Right cardiac atrium (tissue), 5 donors: ENCODE results near the gene PLXNA2. TPM values are rescaled to one million over a fixed set of nuclear protein-coding genes. Genes with fewer than 3 reads are reported as not detected.

Experiments used
- ATAC-seq, 2 donors: fragments of 200-7000 bp; cut with Tn5 transposase; one replicate each; pipeline versions ENCODE4 v1.8.0 to v1.9.1; 2020; ENCODE audit warnings: moderate library complexity in 2 of 2, mild to moderate bottlenecking in 1 of 2
- DNase-seq, 3 donors: peaks; one replicate each; pipeline ENCODE4 v3.0.0-alpha.2; 2020
- H3K27ac ChIP-seq: one replicate; pipeline ENCODE4 v1.5.1; 2013; ENCODE audit warnings: mild to moderate bottlenecking, low read length, control low read depth, moderate library complexity
- H3K27me3 ChIP-seq: one replicate; pipeline ENCODE4 v1.6.1; 2013; ENCODE audit not compliant: control insufficient read depth, insufficient read depth
- H3K4me1 ChIP-seq: one replicate; pipeline ENCODE4 v1.6.1; 2013; ENCODE audit warnings: low read length; ENCODE audit not compliant: control insufficient read depth, insufficient read depth
- H3K4me3 ChIP-seq: one replicate; pipeline ENCODE4 v1.5.1; 2013; ENCODE audit warnings: low read length, control low read depth
- H3K9me3 ChIP-seq: one replicate; pipeline ENCODE4 v1.6.1; 2013; ENCODE audit warnings: low read length; ENCODE audit not compliant: control insufficient read depth
- WGBS: extraction: QIAGEN DNeasy Blood & Tissue Kit; methylation state at CpG from one replicate; pipeline ENCODE4 v1.1.7; 2013; 5-methylcytosine and 5-hydroxymethylcytosine counted together
- intact Hi-C, 4 donors: fragments of 100-400 bp; cut with DNase I; formaldehyde crosslinking; loops; one replicate each; pipeline versions ENCODE4 v1.11.0 to v1.14.0; 2022 to 2023
- long read RNA-seq, 4 donors: library from polyadenylated mRNA; unstranded; transcript quantifications; one replicate each; pipeline ENCODE4 v2.0.0, GENCODE V29; 2020 to 2021
- polyA plus RNA-seq: library from polyadenylated mRNA; stranded (reverse); fragments of 200-250 nt; gene quantifications from one replicate; pipeline ENCODE4 v1.2.3, GENCODE V29; 2013
- total RNA-seq, 4 donors: library from RNA; stranded (reverse); fragmentation: NEBNext Ultra II Directional; extraction: Animal tissue kit (Norgen Biotek cat#: 25700); gene quantifications; one replicate each; pipeline ENCODE4 v1.2.1, GENCODE V29; 2021
- donor health status: healthy with polysubstance abuse.
- donor health status: DM: no; HTN: yes; CAD: no.
- donor health status: DM: no; HTN: no; CAD: no.
- donor health status: DM: no; HTN: yes; CAD: no; lungs with severe emphysema.
- donor health status: DM: yes; HTN: yes; CAD: no.

Gene PLXNA2, protein sequence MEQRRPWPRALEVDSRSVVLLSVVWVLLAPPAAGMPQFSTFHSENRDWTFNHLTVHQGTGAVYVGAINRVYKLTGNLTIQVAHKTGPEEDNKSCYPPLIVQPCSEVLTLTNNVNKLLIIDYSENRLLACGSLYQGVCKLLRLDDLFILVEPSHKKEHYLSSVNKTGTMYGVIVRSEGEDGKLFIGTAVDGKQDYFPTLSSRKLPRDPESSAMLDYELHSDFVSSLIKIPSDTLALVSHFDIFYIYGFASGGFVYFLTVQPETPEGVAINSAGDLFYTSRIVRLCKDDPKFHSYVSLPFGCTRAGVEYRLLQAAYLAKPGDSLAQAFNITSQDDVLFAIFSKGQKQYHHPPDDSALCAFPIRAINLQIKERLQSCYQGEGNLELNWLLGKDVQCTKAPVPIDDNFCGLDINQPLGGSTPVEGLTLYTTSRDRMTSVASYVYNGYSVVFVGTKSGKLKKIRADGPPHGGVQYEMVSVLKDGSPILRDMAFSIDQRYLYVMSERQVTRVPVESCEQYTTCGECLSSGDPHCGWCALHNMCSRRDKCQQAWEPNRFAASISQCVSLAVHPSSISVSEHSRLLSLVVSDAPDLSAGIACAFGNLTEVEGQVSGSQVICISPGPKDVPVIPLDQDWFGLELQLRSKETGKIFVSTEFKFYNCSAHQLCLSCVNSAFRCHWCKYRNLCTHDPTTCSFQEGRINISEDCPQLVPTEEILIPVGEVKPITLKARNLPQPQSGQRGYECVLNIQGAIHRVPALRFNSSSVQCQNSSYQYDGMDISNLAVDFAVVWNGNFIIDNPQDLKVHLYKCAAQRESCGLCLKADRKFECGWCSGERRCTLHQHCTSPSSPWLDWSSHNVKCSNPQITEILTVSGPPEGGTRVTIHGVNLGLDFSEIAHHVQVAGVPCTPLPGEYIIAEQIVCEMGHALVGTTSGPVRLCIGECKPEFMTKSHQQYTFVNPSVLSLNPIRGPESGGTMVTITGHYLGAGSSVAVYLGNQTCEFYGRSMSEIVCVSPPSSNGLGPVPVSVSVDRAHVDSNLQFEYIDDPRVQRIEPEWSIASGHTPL (N-terminal part only)
- total RNA-seq: 10 to 100 TPM; 16.2 to 26.6 (median 16.8) TPM
- polyA plus RNA-seq: 7.3 TPM
- long read RNA-seq, donor 1, partial matches to known transcripts: 13 of 22 reads
- long read RNA-seq, donor 1, other reads (novel, unspliced or antisense): 9 of 22 reads
- long read RNA-seq, donor 2, partial matches to known transcripts: 3 of 6 reads
- long read RNA-seq, donor 2, other reads (novel, unspliced or antisense): 3 of 6 reads
- long read RNA-seq, donor 3, full-length matches to known transcripts: 7 of 37 reads
- long read RNA-seq, donor 3, partial matches to known transcripts: 15 of 37 reads
- long read RNA-seq, donor 3, other reads (novel, unspliced or antisense): 15 of 37 reads
- long read RNA-seq, donor 4, partial matches to known transcripts: 1 of 1 reads
- long read RNA-seq, donor 4, other reads (novel, unspliced or antisense): 0 of 1 reads

DNA sequence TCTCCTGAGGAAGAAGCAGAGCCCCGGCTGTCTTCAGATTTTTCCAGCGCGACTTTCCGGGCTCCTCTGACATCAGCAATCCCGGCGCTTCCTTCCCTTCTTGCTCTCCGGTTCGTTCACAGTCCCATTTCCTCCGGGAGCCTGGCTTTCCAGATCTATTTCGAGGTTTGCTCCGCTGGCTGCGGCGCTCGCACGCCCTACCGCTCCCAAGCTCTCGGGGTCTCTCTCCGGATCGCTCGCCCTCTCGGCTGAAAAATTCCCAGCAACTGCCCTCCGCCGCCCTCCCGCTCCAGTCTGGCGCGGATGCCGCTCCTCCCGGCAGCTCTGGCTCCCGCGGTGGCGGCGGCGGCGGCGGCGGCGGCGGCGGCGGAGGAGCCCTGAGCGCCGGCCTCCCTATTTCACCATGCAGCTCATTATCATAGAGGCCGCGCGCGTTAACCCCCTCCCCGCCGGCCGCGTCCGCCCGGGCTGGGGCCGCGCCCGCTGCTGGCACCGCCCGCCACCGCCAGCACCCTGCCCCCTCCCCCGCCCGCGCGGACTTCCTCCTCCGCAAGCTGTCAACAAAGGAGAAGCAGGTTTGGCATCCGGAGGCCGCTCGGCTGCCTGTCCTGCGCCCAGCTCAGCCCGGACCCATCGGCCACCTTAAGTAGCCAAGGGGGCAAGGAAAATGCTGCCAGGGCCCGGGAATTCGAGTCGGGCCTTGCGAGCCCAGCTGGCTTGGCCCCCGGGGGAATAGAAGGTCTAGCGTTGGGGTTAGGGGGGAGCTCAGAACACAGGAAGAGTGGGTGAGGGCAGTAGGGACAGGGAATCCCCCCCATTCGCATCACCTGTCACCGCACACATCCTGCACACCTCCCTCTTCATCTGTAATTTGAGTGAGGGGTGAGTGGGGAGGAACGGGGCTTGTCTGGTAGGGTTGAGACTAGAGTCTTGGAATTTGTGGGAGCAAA is at the start of gene PLXNA2:
TSS of gene PLXNA2 (minus strand) at position 418 of the 950 bp plus-strand sequence. CDS start 26,462 bp downstream, outside the sequence.
- no peaks in the 10 kb centered on the region for H3K9me3 ChIP-seq
- peak within 1 kb of the TSS; percentile 96 for H3K4me3 ChIP-seq
- peaks cover 11% of the 10 kb centered on the region for H3K4me1 ChIP-seq
- H3K27ac ChIP-seq: peak within 1 kb of the TSS; percentile 86
- DNase-seq (peak; percentile 85 to 95 (median 94)), ATAC-seq (peak; percentile 89 to 92)
- under 1% methylated on average over 78 of the region's 78 CpGs for WGBS
- no peaks in the 10 kb centered on the region for H3K27me3 ChIP-seq
- intact Hi-C loops: loop anchor here (2.0 to 10.0 kb wide), 6 partner anchors 89 to 223 kb away; no protein-coding TSS in a partner anchor

GRCh38 chr1:208292908-208293307 is 48.7 kb upstream of the PLXNA2 start:
- H3K27me3 ChIP-seq: no peaks in the 10 kb centered on the region
- intact Hi-C loops: no loop called here
- no peaks in the 10 kb centered on the region for H3K4me1 ChIP-seq
- WGBS: 79% methylated on average over 2 of the region's 2 CpGs
- DNase-seq (no peak), ATAC-seq (no peak)
- H3K27ac ChIP-seq: no peak overlapping the region
- H3K4me3 ChIP-seq: no peak overlapping the region
- no peaks in the 10 kb centered on the region for H3K9me3 ChIP-seq

GRCh38 chr1:208291923-208292711 is 47.9 kb upstream of the PLXNA2 start:
- intact Hi-C loops: no loop called here
- H3K27ac ChIP-seq: no peak overlapping the region
- H3K9me3 ChIP-seq: no peaks in the 10 kb centered on the region
- H3K4me3 ChIP-seq: no peak overlapping the region
- DNase-seq (no peak), ATAC-seq (no peak)
- no peaks in the 10 kb centered on the region for H3K27me3 ChIP-seq
- no peaks in the 10 kb centered on the region for H3K4me1 ChIP-seq
- 80% methylated on average over 4 of the region's 4 CpGs for WGBS

- Histone ChIP-seq H3K9me3 (no peaks in the 10 kb centered on the region), H3K27ac (no peak overlapping the region), H3K27me3 (no peaks in the 10 kb centered on the region), H3K4me3 (no peak overlapping the region), H3K4me1 (no peaks in the 10 kb centered on the region)
- intact Hi-C loops: no loop called here
- WGBS: 66% methylated on average over 2 of the region's 2 CpGs
- ATAC-seq (no peak), DNase-seq (no peak)
Observed at GRCh38 chr1:208291129-208291528, 46.9 kb upstream of the PLXNA2 start.

DNA sequence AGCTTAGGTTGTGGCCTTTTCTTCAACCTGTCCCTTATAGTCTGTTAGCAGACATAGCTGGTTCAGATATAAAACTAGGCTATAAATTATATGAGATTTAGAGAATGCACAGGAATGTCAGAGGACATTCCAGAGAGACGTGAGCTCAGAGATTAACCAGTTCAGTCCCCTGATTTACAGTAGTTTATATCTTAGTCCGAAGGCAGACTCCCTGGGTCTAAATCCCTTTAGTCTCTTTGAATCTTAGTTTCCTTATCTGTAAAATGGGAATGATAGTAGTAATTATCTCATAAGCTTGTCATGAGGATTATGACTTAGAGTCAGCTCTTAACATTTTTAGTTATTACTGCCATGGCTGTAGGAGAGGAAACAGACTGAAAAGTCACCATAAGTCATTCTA is 45.5 kb upstream of the PLXNA2 start:
- H3K27ac ChIP-seq: no peak overlapping the region
- ATAC-seq: no peak
- no peaks in the 10 kb centered on the region for H3K4me1 ChIP-seq
- DNase-seq: no peak
- no peaks in the 10 kb centered on the region for H3K9me3 ChIP-seq
- H3K27me3 ChIP-seq: no peaks in the 10 kb centered on the region
- intact Hi-C loops: no loop called here
- H3K4me3 ChIP-seq: no peak overlapping the region
- 77% methylated on average over 2 of the region's 2 CpGs for WGBS

GRCh38 chr1:208288495-208288894 is 44.3 kb upstream of the PLXNA2 start:
- Histone ChIP-seq H3K27ac (no peak overlapping the region), H3K4me1 (no peaks in the 10 kb centered on the region), H3K4me3 (no peak overlapping the region), H3K27me3 (no peaks in the 10 kb centered on the region), H3K9me3 (no peaks in the 10 kb centered on the region)
- no peak for ATAC-seq
- DNase-seq: no peak
- 91% methylated on average over 4 of the region's 4 CpGs for WGBS
- intact Hi-C loops: no loop called here

GRCh38 chr1:208280681-208281450 is 36.7 kb upstream of the PLXNA2 start:
- no peak for DNase-seq
- Histone ChIP-seq H3K27me3 (no peaks in the 10 kb centered on the region), H3K4me1 (no peaks in the 10 kb centered on the region), H3K27ac (no peak overlapping the region), H3K4me3 (no peak overlapping the region), H3K9me3 (no peaks in the 10 kb centered on the region)
- no peak for ATAC-seq
- intact Hi-C loops: no loop called here
- 54% methylated on average over 8 of the region's 8 CpGs for WGBS

DNA sequence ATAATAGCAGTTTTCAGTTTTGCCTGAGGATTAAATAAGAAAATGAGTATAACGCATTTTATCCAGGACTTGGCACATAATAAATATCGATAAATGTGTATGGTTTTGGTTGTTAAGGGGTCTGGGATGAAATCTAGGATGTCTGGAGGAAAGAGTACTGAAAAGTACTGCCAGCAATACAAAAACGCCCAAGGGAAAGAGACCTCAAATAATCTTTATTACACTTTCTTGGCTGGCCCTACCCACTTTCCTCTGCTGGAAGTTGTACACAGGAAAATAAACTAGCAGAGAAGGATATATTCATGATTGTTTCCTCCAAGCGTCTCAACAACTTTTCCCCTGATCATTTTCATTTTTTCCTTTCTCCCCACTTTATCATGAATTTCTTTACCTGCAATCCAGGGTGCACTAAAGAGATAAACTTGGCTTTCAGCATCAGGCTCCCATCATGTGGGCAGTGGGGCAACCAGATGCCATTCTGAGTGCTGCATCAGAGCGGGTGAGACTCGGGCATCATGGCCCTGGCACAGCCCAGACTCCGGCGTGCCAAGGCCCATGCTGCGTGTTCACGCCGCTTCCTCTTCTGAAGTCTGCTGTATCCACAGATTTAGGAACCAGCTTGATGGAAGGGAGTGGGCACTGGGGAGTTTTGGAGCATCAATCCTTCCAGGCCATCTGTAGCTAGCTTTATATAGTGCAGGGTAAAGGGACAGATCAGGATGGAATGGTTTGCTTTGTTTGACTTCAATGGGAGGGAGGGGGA is 35.8 kb upstream of the PLXNA2 start:
- no peak for DNase-seq
- Histone ChIP-seq H3K27me3 (no peaks in the 10 kb centered on the region), H3K27ac (no peak overlapping the region), H3K4me1 (no peaks in the 10 kb centered on the region), H3K9me3 (no peaks in the 10 kb centered on the region), H3K4me3 (no peak overlapping the region)
- intact Hi-C loops: no loop called here
- 62% methylated on average over 11 of the region's 11 CpGs for WGBS
- peak in 1 of 2 donors; percentile 31 for ATAC-seq
